Smooth muscle cell (in vitro differentiated cells): ENCODE results near the gene ARHGAP21. TPM values are rescaled to one million over a fixed set of nuclear protein-coding genes. Genes with fewer than 3 reads are reported as not detected.

ENCODE experiments used
- DNase-seq: peaks from one replicate; lab custom pipeline; 2025; ENCODE audit not compliant: unreplicated experiment; lab: John Stamatoyannopoulos, UW
- H2AFZ ChIP-seq: fragments of 200-600 bp; sonication (generic); 2 replicates; pipeline ENCODE4 v1.6.0; 2016; ENCODE audit warnings: antibody characterized with exemption, low read depth, mild to moderate bottlenecking
- H3F3A ChIP-seq: fragments of 200-600 bp; sonication (generic); 2 replicates; pipeline ENCODE4 v1.6.0; 2017; ENCODE audit warnings: antibody characterized with exemption, low read depth
- H3K27ac ChIP-seq: fragments of 200-600 bp; sonication (generic); 2 replicates; pipeline ENCODE4 v1.5.1; 2016; ENCODE audit warnings: low read depth, mild to moderate bottlenecking
- H3K27me3 ChIP-seq: fragments of 200-600 bp; sonication (generic); 2 replicates; pipeline ENCODE4 v1.6.1; 2016; ENCODE audit warnings: low read depth, mild to moderate bottlenecking
- H3K36me3 ChIP-seq: fragments of 200-600 bp; sonication (generic); 2 replicates; pipeline ENCODE4 v1.5.1; 2016; ENCODE audit warnings: low read depth
- H3K4me1 ChIP-seq: fragments of 200-600 bp; sonication (generic); 2 replicates; pipeline ENCODE4 v1.5.1; 2016; ENCODE audit warnings: low read depth
- H3K4me2 ChIP-seq: fragments of 200-600 bp; sonication (generic); 2 replicates; pipeline ENCODE4 v1.6.0; 2016; ENCODE audit warnings: mild to moderate bottlenecking
- H3K4me3 ChIP-seq: fragments of 200-600 bp; sonication (generic); 2 replicates; pipeline ENCODE4 v1.5.1; 2016; ENCODE audit warnings: mild to moderate bottlenecking
- H3K79me2 ChIP-seq: fragments of 200-600 bp; sonication (generic); 2 replicates; pipeline ENCODE4 v1.6.0; 2016; ENCODE audit warnings: low read depth, mild to moderate bottlenecking
- H3K9ac ChIP-seq: fragments of 200-600 bp; sonication (generic); 2 replicates; pipeline ENCODE4 v1.6.0; 2016; ENCODE audit warnings: low read depth
- H3K9me3 ChIP-seq: fragments of 200-600 bp; sonication (generic); replicated peaks from 2 replicates; pipeline ENCODE4 v1.5.1; 2016; ENCODE audit warnings: low read depth
- H4K20me1 ChIP-seq: fragments of 200-600 bp; sonication (generic); 2 replicates; pipeline ENCODE4 v1.6.0; 2016; ENCODE audit warnings: low read depth
- CTCF ChIP-seq: fragments of 200-600 bp; sonication (generic); IDR thresholded peaks from 2 replicates; pipeline ENCODE4 v1.5.1; 2017; ENCODE audit warnings: borderline replicate concordance, mild to moderate bottlenecking, antibody characterized with exemption; ENCODE audit not compliant: insufficient read depth, poor library complexity, severe bottlenecking
- WGBS: methylation state at CpG from one replicate; pipeline ENCODE4 v1.1.7; 2016; ENCODE audit warnings: low lambda C conversion rate; 5-methylcytosine and 5-hydroxymethylcytosine counted together
- polyA plus RNA-seq: library from polyadenylated mRNA; unstranded; fragments of >200 nt; fragmentation: Nextera tagmentation; extraction: Ambion mirVana; gene quantifications from 2 replicates; pipeline ENCODE4 v1.2.1, GENCODE V29; 2016
- total RNA-seq: library from RNA; depleted of rRNA; stranded (reverse); fragments of >200 nt; gene quantifications from 2 replicates; pipeline ENCODE4 v1.2.3, GENCODE V29; 2014

The ARHGAP21 gene
- total and polyA plus RNA-seq, 2 experiments from 2014 or later = 8.9 to 59.1 TPM

- H3K4me3 ChIP-seq = no peak overlapping the region
- H3K4me1 ChIP-seq = no peaks in the 10 kb centered on the region
- H3K27me3 ChIP-seq = no peaks in the 10 kb centered on the region
- H3F3A ChIP-seq = no peaks in the 10 kb centered on the region
- peaks cover 9% of the 10 kb centered on the region for H4K20me1 ChIP-seq
- H3K27ac ChIP-seq = no peak overlapping the region
- no peak overlapping the region for H2AFZ ChIP-seq
- no peak for DNase-seq
- H3K9me3 ChIP-seq = no peaks in the 10 kb centered on the region
- H3K79me2 ChIP-seq = no peaks in the 10 kb centered on the region
- H3K9ac ChIP-seq = no peak overlapping the region
- 88% methylated on average over 3 of the region's 3 CpGs for WGBS
- TF ChIP-seq CTCF = no peak
- H3K36me3 ChIP-seq = peaks cover 12% of the 10 kb centered on the region
- H3K4me2 ChIP-seq = no peak overlapping the region
Observed at GRCh38 chr10:24605141-24605540, 118.5 kb downstream of the ARHGAP21 start.

- no peaks in the 10 kb centered on the region for H3K79me2 ChIP-seq
- H3K27me3 ChIP-seq = no peaks in the 10 kb centered on the region
- H3K9me3 ChIP-seq = no peaks in the 10 kb centered on the region
- no peaks in the 10 kb centered on the region for H3F3A ChIP-seq
- no peak for DNase-seq
- H3K4me1 ChIP-seq = no peaks in the 10 kb centered on the region
- no peak overlapping the region for H3K27ac ChIP-seq
- H3K4me2 ChIP-seq = no peak overlapping the region
- H4K20me1 ChIP-seq = no peaks in the 10 kb centered on the region
- no peak overlapping the region for H2AFZ ChIP-seq
- WGBS = 49% methylated on average over 2 of the region's 2 CpGs
- no peak for TF ChIP-seq CTCF
- H3K4me3 ChIP-seq = no peak overlapping the region
- peaks cover 20% of the 10 kb centered on the region for H3K36me3 ChIP-seq
- no peak overlapping the region for H3K9ac ChIP-seq
Observed at GRCh38 chr10:24603333-24603732, 120.4 kb downstream of the ARHGAP21 start.

- no peak overlapping the region for H3K4me3 ChIP-seq
- WGBS = 98% methylated on average over 3 of the region's 3 CpGs
- no peak overlapping the region for H3K9ac ChIP-seq
- H3K4me1 ChIP-seq = no peaks in the 10 kb centered on the region
- no peak for DNase-seq
- no peak for TF ChIP-seq CTCF
- no peaks in the 10 kb centered on the region for H4K20me1 ChIP-seq
- no peaks in the 10 kb centered on the region for H3F3A ChIP-seq
- no peak overlapping the region for H2AFZ ChIP-seq
- no peak overlapping the region for H3K27ac ChIP-seq
- peaks cover 61% of the 10 kb centered on the region for H3K36me3 ChIP-seq
- no peaks in the 10 kb centered on the region for H3K79me2 ChIP-seq
- no peaks in the 10 kb centered on the region for H3K9me3 ChIP-seq
- H3K4me2 ChIP-seq = no peak overlapping the region
- no peaks in the 10 kb centered on the region for H3K27me3 ChIP-seq
Observed at GRCh38 chr10:24597961-24598360, 125.7 kb downstream of the ARHGAP21 start.

GRCh38 chr10:24597426-24597825 lies 126.3 kb downstream of the ARHGAP21 start:
- Histone ChIP-seq H3K4me1 (no peaks in the 10 kb centered on the region), H3K27me3 (no peaks in the 10 kb centered on the region), H3K4me3 (no peak overlapping the region), H3K4me2 (no peak overlapping the region), H2AFZ (no peak overlapping the region), H3K9ac (no peak overlapping the region), H4K20me1 (no peaks in the 10 kb centered on the region), H3K27ac (no peak overlapping the region), H3K9me3 (no peaks in the 10 kb centered on the region), H3K36me3 (peaks cover 64% of the 10 kb centered on the region), H3F3A (no peaks in the 10 kb centered on the region), H3K79me2 (no peaks in the 10 kb centered on the region)
- no peak for DNase-seq
- no peak for TF ChIP-seq CTCF
- WGBS = 86% methylated on average over 7 of the region's 7 CpGs
